ENCODE data around the gene OVCH1.
A peak's percentile ranks its signal among the peaks of the same experiment; 100 is the strongest.

OVCH1 gene

GRCh38 chr12:29382251-29382650 is 115.2 kb downstream of the OVCH1 start:
- no peak for TF ChIP-seq MYC (IDR thresholded peaks at IDR 0.05; ENCODE audit: low read depth, low read length)
- TF ChIP-seq POLR2A (IDR thresholded peaks at IDR 0.05; ENCODE audit: extremely low read depth, insufficient read length) = no peak
- TF ChIP-seq CTCF (IDR thresholded peaks at IDR 0.05; ENCODE audit: low read depth, low read length) = no peak
- TF ChIP-seq, protein P1, sequence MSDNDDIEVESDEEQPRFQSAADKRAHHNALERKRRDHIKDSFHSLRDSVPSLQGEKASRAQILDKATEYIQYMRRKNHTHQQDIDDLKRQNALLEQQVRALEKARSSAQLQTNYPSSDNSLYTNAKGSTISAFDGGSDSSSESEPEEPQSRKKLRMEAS (IDR thresholded peaks at IDR 0.05; ENCODE audit: low read depth, low read length) = no peak
- no peak overlapping the region for H3K4me3 ChIP-seq (ENCODE audit: low read depth, low read length)
- no peak for DNase-seq (ENCODE audit: low read depth)

- peak; percentile 100 for DNase-seq (ENCODE audit: low read depth)
- TF ChIP-seq, protein P1 (IDR thresholded peaks at IDR 0.05; ENCODE audit: low read depth, low read length) = peak; percentile 88
- peak; percentile 91 for TF ChIP-seq POLR2A (IDR thresholded peaks at IDR 0.05; ENCODE audit: extremely low read depth, insufficient read length)
- peak; percentile 91 for TF ChIP-seq MYC (IDR thresholded peaks at IDR 0.05; ENCODE audit: low read depth, low read length)
- TF ChIP-seq CTCF (IDR thresholded peaks at IDR 0.05; ENCODE audit: low read depth, low read length) = no peak
- H3K4me3 ChIP-seq (ENCODE audit: low read depth, low read length) = peak within 1 kb of the TSS; percentile 80
These were observed 116.7 kb downstream of the OVCH1 start, which contains the start of gene ERGIC2 for GRCh38 chr12:29380536-29381523. TSS of gene ERGIC2 (minus strand) at chr12:29381172. CDS start at chr12:29371633, 9,539 bp downstream.

All from NB4 (cell line).